Omental fat pad (tissue), 4 donors: Measurements from ENCODE around the gene SPACA6. TPM values are rescaled to one million over a fixed set of nuclear protein-coding genes. Genes with fewer than 3 reads are reported as not detected.
A peak's percentile ranks its signal among the peaks of the same experiment; 100 is the strongest.

Experiments used
- small RNA-seq: library from RNA; depleted of rRNA; stranded (forward); fragments of <200 nt; gene quantifications from one replicate; pipeline ENCODE3, GENCODE V24; 2016
- total RNA-seq, 4 donors: library from RNA; depleted of rRNA; stranded (reverse); fragments of >200 nt; gene quantifications; one replicate each; pipeline ENCODE4 v1.1.0, GENCODE V29; 2016

The SPACA6 gene
- total RNA-seq, 4 donors from 2014 or later: 6.2 to 14.2 (median 11.4) TPM

Small RNA genes within 50 kb of the gene (small RNA-seq; reads per million reads assigned to genes)
- gene AC018755.2 (not detected), gene MIR125A (not detected), gene MIR99B (3.4 reads per million, percentile 65 among the genes with 10 or more reads in this experiment), gene MIRLET7E (not detected)

Other genes with a start within 250 kb of the SPACA6 start
- 1 to 10 TPM in 1 of 4 donors, under 1 TPM in 1, not detected in 2; 0.46 to 1.4 TPM for gene SIGLEC8, start 234.9 kb upstream of the SPACA6 start, total RNA-seq
- not detected for gene CEACAM18, start 214.8 kb upstream of the SPACA6 start, total RNA-seq
- 1 to 10 TPM in 2 of 4 donors, not detected in 2; 1.1 TPM for gene SIGLEC12, start 191.5 kb upstream of the SPACA6 start, total RNA-seq
- 1 to 10 TPM in 2 of 4 donors, under 1 TPM in 2; 0.38 to 1.4 (median 1.1) TPM for gene SIGLEC6, start 161.7 kb upstream of the SPACA6 start, total RNA-seq
- 10 to 100 TPM in 1 of 4 donors, 1 to 10 TPM in 3; 2.2 to 11.5 (median 6.0) TPM for gene ZNF175, start 122.0 kb upstream of the SPACA6 start, total RNA-seq
- gene SIGLEC5, start 62.9 kb upstream of the SPACA6 start, total RNA-seq: under 1 TPM in 1 of 4 donors, not detected in 3; 0.19 TPM
- gene SIGLEC14, start 46.5 kb upstream of the SPACA6 start, total RNA-seq: 10 to 100 TPM in 2 of 4 donors, 1 to 10 TPM in 1, not detected in 1; 1.9 to 12.6 (median 12.2) TPM
- gene HAS1, start 30.7 kb downstream of the SPACA6 start, total RNA-seq: 100 to 1,000 TPM in 2 of 4 donors, 10 to 100 TPM in 1, 1 to 10 TPM in 1; 1.1 to 534 (median 190) TPM
- 10 to 100 TPM; 15.0 to 77.5 (median 56.5) TPM for gene FPR1, start 58.5 kb downstream of the SPACA6 start, total RNA-seq
- gene FPR2, start 67.8 kb downstream of the SPACA6 start, total RNA-seq: 10 to 100 TPM in 1 of 4 donors, 1 to 10 TPM in 3; 3.1 to 16.2 (median 7.5) TPM
- gene FPR3, start 101.8 kb downstream of the SPACA6 start, total RNA-seq: 10 to 100 TPM; 10.2 to 50.0 (median 23.9) TPM
- gene ZNF577, start 194.6 kb downstream of the SPACA6 start, total RNA-seq: 10 to 100 TPM; 10.4 to 26.6 (median 12.5) TPM
- gene ZNF649, start 211.7 kb downstream of the SPACA6 start, total RNA-seq: 10 to 100 TPM in 2 of 4 donors, 1 to 10 TPM in 2; 8.2 to 13.3 (median 10.6) TPM
- 1 to 10 TPM; 2.7 to 9.0 (median 6.1) TPM for gene ZNF613, start 234.1 kb downstream of the SPACA6 start, total RNA-seq